GM18858 (cell line): ENCODE results near the gene GOLGA6A.
"Not testable (repeated sequence)": the region's sequence is repeated elsewhere in the genome, so short reads cannot be mapped to it uniquely, and the experiment has no call there.

ENCODE experiments used
- ATAC-seq: cut with Tn5 transposase; IDR thresholded peaks from one replicate; pipeline ENCODE4 v1.9.1; 2021; ENCODE audit not compliant: unreplicated experiment

GOLGA6A gene

GRCh38 chr15:74108111-74108510 lies 25.8 kb upstream of the GOLGA6A start:
- no peak for ATAC-seq

GRCh38 chr15:74099963-74100733 lies 17.8 kb upstream of the GOLGA6A start:
- not testable (repeated sequence) for ATAC-seq

GRCh38 chr15:74096753-74097474 lies 14.6 kb upstream of the GOLGA6A start:
- ATAC-seq = not testable (repeated sequence)

- not testable (repeated sequence) for ATAC-seq
Measured at GRCh38 chr15:74095610-74096009, 13.3 kb upstream of the GOLGA6A start.

- ATAC-seq = not testable (repeated sequence)
Measured at GRCh38 chr15:74094567-74094966, 12.2 kb upstream of the GOLGA6A start.

GRCh38 chr15:74075781-74076180 lies 6.6 kb downstream of the GOLGA6A start:
- ATAC-seq = not testable (repeated sequence)

GRCh38 chr15:74072614-74073337 lies 9.6 kb downstream of the GOLGA6A start:
- not testable (repeated sequence) for ATAC-seq

- not testable (repeated sequence) for ATAC-seq
Measured at GRCh38 chr15:74072132-74072531, 10.2 kb downstream of the GOLGA6A start.

- ATAC-seq = not testable (repeated sequence)
Measured at GRCh38 chr15:74071645-74072044, 10.7 kb downstream of the GOLGA6A start.

- not testable (repeated sequence) for ATAC-seq
Measured at GRCh38 chr15:74065684-74066411, 16.5 kb downstream of the GOLGA6A start.

GRCh38 chr15:74064822-74065221 lies 17.5 kb downstream of the GOLGA6A start:
- not testable (repeated sequence) for ATAC-seq

GRCh38 chr15:74064183-74064582 lies 18.2 kb downstream of the GOLGA6A start:
- ATAC-seq = not testable (repeated sequence)

- not testable (repeated sequence) for ATAC-seq
Measured at GRCh38 chr15:74063425-74064146, 18.8 kb downstream of the GOLGA6A start.

GRCh38 chr15:74062671-74063070 lies 19.7 kb downstream of the GOLGA6A start:
- ATAC-seq = no peak

- ATAC-seq = no peak
Measured at GRCh38 chr15:74062236-74062635, 20.1 kb downstream of the GOLGA6A start.

- no peak for ATAC-seq
Measured at GRCh38 chr15:74060251-74060650, 22.1 kb downstream of the GOLGA6A start.

- ATAC-seq = not testable (repeated sequence)
Measured at GRCh38 chr15:74059050-74059833, 23.1 kb downstream of the GOLGA6A start.

- ATAC-seq = not testable (repeated sequence)
Measured at GRCh38 chr15:74056330-74056729, 26.0 kb downstream of the GOLGA6A start.

GRCh38 chr15:74055804-74056203 lies 26.5 kb downstream of the GOLGA6A start:
- ATAC-seq = no peak
